HepG2 (cell line): ENCODE results near the gene TF. TPM values are rescaled to one million over a fixed set of nuclear protein-coding genes. Genes with fewer than 3 reads are reported as not detected.

Experiments
- CHD4 ChIP-seq: fragments of 200-600 bp; sonication (generic); IDR thresholded peaks from 2 replicates; pipeline ENCODE4 v1.7.0; 2017; ENCODE audit warnings: mild to moderate bottlenecking, low read length, borderline replicate concordance
- CREB1 ChIP-seq, 2 experiments: fragments of 450-650 bp in 1 of 2; IDR thresholded peaks; 2 replicates each; pipeline ENCODE4 v1.6.1; 2016 to 2017; ENCODE audit warnings: control low read depth in 1 of 2, mild to moderate bottlenecking in 1 of 2, missing compliant biosample characterization in 1 of 2, missing genetic modification characterization in 1 of 2
- ERF ChIP-seq: IDR thresholded peaks from 2 replicates; pipeline ENCODE4 v1.6.1; 2018; ENCODE audit warnings: missing biosample characterization, missing genetic modification reagents
- GABPA ChIP-seq, 2 experiments: IDR thresholded peaks; 2 replicates each; pipeline ENCODE4 v1.6.1; 2011 to 2016; ENCODE audit warnings: low read depth in 2 of 2, low read length in 1 of 2, missing biosample characterization in 1 of 2, missing genetic modification characterization in 1 of 2
- GATA4 ChIP-seq: sonication (generic); IDR thresholded peaks from 2 replicates; pipeline ENCODE4 v1.6.1; 2016; ENCODE audit warnings: antibody characterized with exemption, low read depth, borderline replicate concordance
- GFI1 ChIP-seq: sonication (generic); formaldehyde crosslinking; IDR thresholded peaks from 2 replicates; pipeline ENCODE4 v1.5.0; 2020; ENCODE audit warnings: missing genetic modification reagents, mild to moderate bottlenecking, borderline replicate concordance
- JARID2 ChIP-seq: sonication (generic); formaldehyde crosslinking; IDR thresholded peaks from 2 replicates; pipeline ENCODE4 v1.8.1; 2023; ENCODE audit warnings: missing genetic modification reagents, inconsistent platforms; ENCODE audit not compliant: insufficient replicate concordance
- JUNB ChIP-seq: sonication (generic); formaldehyde crosslinking; IDR thresholded peaks from 2 replicates; pipeline ENCODE4 v1.8.0; 2022; ENCODE audit warnings: missing genetic modification reagents, mild to moderate bottlenecking, borderline replicate concordance
- NAIF1 ChIP-seq: sonication (generic); formaldehyde crosslinking; IDR thresholded peaks from 2 replicates; pipeline ENCODE4 v1.5.0; 2020; ENCODE audit warnings: mild to moderate bottlenecking, missing genetic modification reagents, borderline replicate concordance
- NFIC ChIP-seq: IDR thresholded peaks from 2 replicates; pipeline ENCODE4 v1.6.1; 2012; ENCODE audit warnings: mild to moderate bottlenecking, low read length, inconsistent platforms
- NFKBIZ ChIP-seq: IDR thresholded peaks from 2 replicates; pipeline ENCODE4 v1.6.1; 2018; ENCODE audit warnings: missing genetic modification reagents, missing compliant biosample characterization
- PHB2 ChIP-seq: fragments of 450-650 bp; IDR thresholded peaks from 2 replicates; pipeline ENCODE4 v1.6.1; 2018; ENCODE audit not compliant: partially characterized antibody
- POLR2G ChIP-seq: fragments of 200-400 bp; formaldehyde crosslinking; IDR thresholded peaks from 2 replicates; pipeline ENCODE4 v1.6.1; 2018; ENCODE audit warnings: mild to moderate bottlenecking, low read depth, low read length, moderate library complexity
- RAD21 ChIP-seq: fragments of 450-650 bp; formaldehyde crosslinking; IDR thresholded peaks from 2 replicates; pipeline ENCODE4 v1.5.0; 2020; ENCODE audit warnings: mild to moderate bottlenecking
- RARA ChIP-seq: IDR thresholded peaks from 2 replicates; pipeline ENCODE4 v1.6.1; 2016; ENCODE audit warnings: missing genetic modification reagents, missing compliant biosample characterization
- SMC3 ChIP-seq: IDR thresholded peaks from 2 replicates; pipeline ENCODE4 v1.6.1; 2011; ENCODE audit warnings: low read length, improper control_type of control experiment
- ZNF230 ChIP-seq: sonication (generic); formaldehyde crosslinking; IDR thresholded peaks from 2 replicates; pipeline ENCODE4 v1.4.0; 2020; ENCODE audit warnings: mild to moderate bottlenecking, missing genetic modification reagents
- ZNF446 ChIP-seq: sonication (generic); formaldehyde crosslinking; IDR thresholded peaks from 2 replicates; pipeline ENCODE4 v1.5.0; 2020; ENCODE audit warnings: mild to moderate bottlenecking, missing genetic modification reagents
- ZNF501 ChIP-seq: sonication (generic); formaldehyde crosslinking; IDR thresholded peaks from 2 replicates; pipeline ENCODE4 v1.5.1; 2020; ENCODE audit warnings: mild to moderate bottlenecking, moderate library complexity, missing genetic modification reagents
- ZNF678 ChIP-seq: sonication (generic); formaldehyde crosslinking; IDR thresholded peaks from 2 replicates; pipeline ENCODE4 v1.4.0; 2020; ENCODE audit warnings: mild to moderate bottlenecking, missing genetic modification reagents
- ZNF776 ChIP-seq: sonication (generic); formaldehyde crosslinking; IDR thresholded peaks from 2 replicates; pipeline ENCODE4 v1.4.0; 2020; ENCODE audit warnings: mild to moderate bottlenecking, missing genetic modification reagents
- ZNF781 ChIP-seq: sonication (generic); formaldehyde crosslinking; IDR thresholded peaks from 2 replicates; pipeline ENCODE4 v1.5.1; 2020; ENCODE audit warnings: borderline replicate concordance, mild to moderate bottlenecking, missing genetic modification reagents; ENCODE audit errors: not compliant biosample characterization
- ZNF782 ChIP-seq: sonication (generic); formaldehyde crosslinking; IDR thresholded peaks from 2 replicates; pipeline ENCODE4 v1.4.0; 2020; ENCODE audit warnings: missing genetic modification reagents, mild to moderate bottlenecking, borderline replicate concordance
- polyA plus RNA-seq, 8 experiments: library from polyadenylated mRNA; depleted of rRNA in 3 of 8; stranded (reverse) in 7 of 8; unstranded in 1 of 8; fragments of >200 nt; fragmentation: Illumina TruSeq in 4 of 8; extraction: Trizol in 4 of 8; gene quantifications; 2 replicates each; pipeline versions ENCODE4 v1.2.1 to v1.2.3, GENCODE V29; 2011 to 2016; ENCODE audit warnings: low read depth in 4 of 8, missing spikeins in 1 of 8, mixed read lengths in 1 of 8; ENCODE audit not compliant: insufficient read depth in 1 of 8
- total RNA-seq, 5 experiments: library from RNA; depleted of rRNA; stranded (reverse); fragments of >200 nt; fragmentation: Illumina TruSeq; extraction: Trizol; gene quantifications; 2 replicates each; pipeline ENCODE4 v1.2.3, GENCODE V29; 2016; ENCODE audit warnings: low read depth in 1 of 5
- TF ChIP-seq, protein P1 (sequence below): sonication (generic); formaldehyde crosslinking; IDR thresholded peaks from 2 replicates; pipeline ENCODE4 v1.5.0; 2020; ENCODE audit warnings: mild to moderate bottlenecking, missing genetic modification reagents
- TF ChIP-seq, protein P2 (sequence below): sonication (generic); formaldehyde crosslinking; IDR thresholded peaks from 2 replicates; pipeline ENCODE4 v1.4.0; 2020; ENCODE audit warnings: missing genetic modification reagents
- TF ChIP-seq, protein P3 (sequence below): sonication (generic); formaldehyde crosslinking; IDR thresholded peaks from 2 replicates; pipeline ENCODE4 v1.4.0; 2020; ENCODE audit warnings: missing genetic modification reagents

The TF gene
- total and polyA plus RNA-seq, 2 of the 13 experiments (the other 11 are each of a cell fraction or from before 2014, with no cell fraction given): 10,074 to 11,821 TPM

DNA sequence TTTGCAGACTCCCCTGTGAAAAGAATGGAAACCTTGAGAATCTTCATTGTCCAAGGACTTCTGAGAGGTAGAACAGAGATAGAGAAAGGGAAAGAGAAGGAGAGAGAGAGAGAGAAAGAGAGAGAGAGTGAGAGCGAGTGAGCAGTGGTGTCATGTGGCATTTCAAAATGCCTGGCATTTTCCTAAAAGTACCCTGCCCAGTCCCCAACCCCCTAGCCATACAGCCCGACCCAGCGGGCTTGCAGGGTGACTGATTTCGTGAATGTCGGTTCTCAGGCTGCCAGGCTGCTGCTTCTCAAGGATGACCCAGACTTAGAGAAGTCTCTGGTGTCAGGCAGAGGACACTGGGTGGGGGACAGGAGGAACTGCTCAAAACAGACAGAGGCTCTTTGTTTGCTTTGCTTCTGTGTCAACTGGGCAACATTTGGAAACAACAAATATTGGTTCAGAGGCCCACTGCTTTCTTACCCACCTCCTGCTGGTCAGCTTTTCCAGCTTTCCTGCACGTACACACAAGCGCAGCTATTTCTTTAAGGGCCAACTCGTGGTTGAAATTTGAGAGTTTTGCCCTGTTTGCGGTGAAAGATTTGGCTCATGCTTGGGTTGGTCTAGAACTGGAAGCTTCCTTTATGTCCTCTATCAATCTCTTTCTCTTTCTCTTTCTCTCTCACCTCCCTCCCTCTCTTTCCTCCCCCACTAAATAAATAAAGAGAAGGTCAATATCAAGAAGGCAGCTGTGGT is 3.7 kb upstream of the TF start (continued):
- TF ChIP-seq JARID2 (CRISPR knock-in tag): no peak
- TF ChIP-seq ZNF446: no peak
- peak; percentile 80 for TF ChIP-seq RAD21
- TF ChIP-seq, protein P1, sequence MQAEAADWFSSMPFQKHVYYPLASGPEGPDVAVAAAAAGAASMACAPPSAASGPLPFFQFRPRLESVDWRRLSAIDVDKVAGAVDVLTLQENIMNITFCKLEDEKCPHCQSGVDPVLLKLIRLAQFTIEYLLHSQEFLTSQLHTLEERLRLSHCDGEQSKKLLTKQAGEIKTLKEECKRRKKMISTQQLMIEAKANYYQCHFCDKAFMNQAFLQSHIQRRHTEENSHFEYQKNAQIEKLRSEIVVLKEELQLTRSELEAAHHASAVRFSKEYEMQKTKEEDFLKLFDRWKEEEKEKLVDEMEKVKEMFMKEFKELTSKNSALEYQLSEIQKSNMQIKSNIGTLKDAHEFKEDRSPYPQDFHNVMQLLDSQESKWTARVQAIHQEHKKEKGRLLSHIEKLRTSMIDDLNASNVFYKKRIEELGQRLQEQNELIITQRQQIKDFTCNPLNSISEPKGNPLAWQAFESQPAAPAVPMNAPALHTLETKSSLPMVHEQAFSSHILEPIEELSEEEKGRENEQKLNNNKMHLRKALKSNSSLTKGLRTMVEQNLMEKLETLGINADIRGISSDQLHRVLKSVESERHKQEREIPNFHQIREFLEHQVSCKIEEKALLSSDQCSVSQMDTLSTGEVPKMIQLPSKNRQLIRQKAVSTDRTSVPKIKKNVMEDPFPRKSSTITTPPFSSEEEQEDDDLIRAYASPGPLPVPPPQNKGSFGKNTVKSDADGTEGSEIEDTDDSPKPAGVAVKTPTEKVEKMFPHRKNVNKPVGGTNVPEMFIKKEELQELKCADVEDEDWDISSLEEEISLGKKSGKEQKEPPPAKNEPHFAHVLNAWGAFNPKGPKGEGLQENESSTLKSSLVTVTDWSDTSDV: no peak
- TF ChIP-seq GFI1 (CRISPR knock-in tag): peak; percentile 96
- TF ChIP-seq NFIC: peak; percentile 99
- TF ChIP-seq SMC3: peak; percentile 70; the same call in 1 of the 2 replicates
- TF ChIP-seq PHB2: no peak
- 0 out of 2 replicates have a peak, but pooled peaks have one; percentile 32 for TF ChIP-seq NAIF1
- TF ChIP-seq ZNF230 (CRISPR knock-in tag): no peak
- TF ChIP-seq GATA4: peak; percentile 92
- TF ChIP-seq ZNF501 (CRISPR knock-in tag): peak; percentile 67
- peak; percentile 100 for TF ChIP-seq RARA
- peak; percentile 84; the same call in 1 of the 2 replicates for TF ChIP-seq NFKBIZ (CRISPR knock-in tag)
- no peak for TF ChIP-seq ZNF776 (CRISPR knock-in tag)
- TF ChIP-seq ZNF781: peak; percentile 25
- TF ChIP-seq ERF (CRISPR knock-in tag): peak; percentile 96
- TF ChIP-seq ZNF678: no peak
- TF ChIP-seq, protein P2, sequence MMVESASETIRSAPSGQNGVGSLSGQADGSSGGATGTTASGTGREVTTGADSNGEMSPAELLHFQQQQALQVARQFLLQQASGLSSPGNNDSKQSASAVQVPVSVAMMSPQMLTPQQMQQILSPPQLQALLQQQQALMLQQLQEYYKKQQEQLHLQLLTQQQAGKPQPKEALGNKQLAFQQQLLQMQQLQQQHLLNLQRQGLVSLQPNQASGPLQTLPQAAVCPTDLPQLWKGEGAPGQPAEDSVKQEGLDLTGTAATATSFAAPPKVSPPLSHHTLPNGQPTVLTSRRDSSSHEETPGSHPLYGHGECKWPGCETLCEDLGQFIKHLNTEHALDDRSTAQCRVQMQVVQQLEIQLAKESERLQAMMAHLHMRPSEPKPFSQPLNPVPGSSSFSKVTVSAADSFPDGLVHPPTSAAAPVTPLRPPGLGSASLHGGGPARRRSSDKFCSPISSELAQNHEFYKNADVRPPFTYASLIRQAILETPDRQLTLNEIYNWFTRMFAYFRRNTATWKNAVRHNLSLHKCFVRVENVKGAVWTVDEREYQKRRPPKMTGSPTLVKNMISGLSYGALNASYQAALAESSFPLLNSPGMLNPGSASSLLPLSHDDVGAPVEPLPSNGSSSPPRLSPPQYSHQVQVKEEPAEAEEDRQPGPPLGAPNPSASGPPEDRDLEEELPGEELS: peak; percentile 99
- no peak for TF ChIP-seq GABPA (IDR thresholded peaks at IDR 0.05; ENCODE audit: low read depth, low read length)
- TF ChIP-seq GABPA (CRISPR knock-in tag; IDR thresholded peaks at IDR 0.05; ENCODE audit: low read depth): peak; percentile 62; the same call in 1 of the 2 replicates
- TF ChIP-seq, protein P3, sequence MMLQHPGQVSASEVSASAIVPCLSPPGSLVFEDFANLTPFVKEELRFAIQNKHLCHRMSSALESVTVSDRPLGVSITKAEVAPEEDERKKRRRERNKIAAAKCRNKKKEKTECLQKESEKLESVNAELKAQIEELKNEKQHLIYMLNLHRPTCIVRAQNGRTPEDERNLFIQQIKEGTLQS (CRISPR knock-in tag): peak; percentile 69
- peak; percentile 92; the same call in 1 of the 2 replicates for TF ChIP-seq CHD4
- peak; percentile 54; the same call in 1 of the 2 replicates for TF ChIP-seq JUNB
- no peak for TF ChIP-seq ZNF782 (CRISPR knock-in tag)
- TF ChIP-seq POLR2G: peak; percentile 71
- no peak for TF ChIP-seq CREB1 (IDR thresholded peaks at IDR 0.05)
- TF ChIP-seq CREB1 (CRISPR knock-in tag; IDR thresholded peaks at IDR 0.05): peak; percentile 84
